Parathyroid adenoma (tissue), 2 donors: Measurements from ENCODE around the gene SLC22A15.

Source experiments
- H2AFZ ChIP-seq: fragments of 300-600 bp; sonication (generic); one replicate; pipeline ENCODE4 v1.7.0; 2017; ENCODE audit warnings: antibody characterized with exemption, mild to moderate bottlenecking
- H3K27ac ChIP-seq: fragments of 300-600 bp; sonication (generic); one replicate; pipeline ENCODE4 v1.7.0; 2017
- H3K27me3 ChIP-seq: fragments of 300-600 bp; sonication (generic); one replicate; pipeline ENCODE4 v1.7.0; 2017; ENCODE audit warnings: low read length; ENCODE audit not compliant: control insufficient read depth, insufficient read depth
- H3K36me3 ChIP-seq: fragments of 300-600 bp; sonication (generic); one replicate; pipeline ENCODE4 v1.7.0; 2017; ENCODE audit warnings: low read length; ENCODE audit not compliant: control insufficient read depth, insufficient read depth
- H3K4me1 ChIP-seq: fragments of 300-600 bp; sonication (generic); one replicate; pipeline ENCODE4 v1.7.0; 2017; ENCODE audit warnings: control low read depth
- H3K4me2 ChIP-seq: fragments of 300-600 bp; sonication (generic); one replicate; pipeline ENCODE4 v1.7.0; 2017; ENCODE audit warnings: low read length
- H3K4me3 ChIP-seq: fragments of 300-600 bp; sonication (generic); one replicate; pipeline ENCODE4 v1.7.0; 2017; ENCODE audit warnings: low read depth, low read length
- H3K79me2 ChIP-seq: fragments of 300-600 bp; sonication (generic); one replicate; pipeline ENCODE4 v1.7.0; 2017; ENCODE audit warnings: control low read depth
- H3K9ac ChIP-seq: fragments of 300-600 bp; sonication (generic); one replicate; pipeline ENCODE4 v1.7.0; 2017; ENCODE audit warnings: mild to moderate bottlenecking
- H3K9me3 ChIP-seq: fragments of 300-600 bp; sonication (generic); one replicate; pipeline ENCODE4 v1.7.0; 2017; ENCODE audit warnings: low read length; ENCODE audit not compliant: control insufficient read depth
- CTCF ChIP-seq: fragments of 300-600 bp; sonication (generic); IDR thresholded peaks from one replicate; pipeline ENCODE4 v1.7.0; 2017; ENCODE audit warnings: antibody characterized with exemption, mild to moderate bottlenecking
- donor health status: primary hyperparathyroidism.

SLC22A15 gene

DNA sequence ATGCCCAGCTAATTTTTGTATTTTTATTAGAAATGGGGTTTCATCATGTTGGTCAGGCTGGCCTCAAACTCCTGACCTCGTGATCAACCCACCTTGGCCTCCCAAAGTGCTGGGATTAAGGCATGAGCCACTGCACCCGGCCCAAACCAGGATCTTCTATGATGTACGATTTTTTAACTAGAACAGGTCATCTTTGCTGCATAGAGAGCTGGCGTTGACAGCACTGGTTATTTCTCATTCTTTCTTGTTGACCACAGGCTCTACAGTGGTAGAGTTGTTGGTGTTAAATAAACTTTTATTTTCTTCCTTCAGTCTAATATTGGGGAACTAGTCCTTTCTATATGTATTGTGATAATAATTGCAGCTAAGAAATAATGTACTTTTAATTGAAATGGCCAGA, 131.1 kb downstream of the SLC22A15 start:
- Histone ChIP-seq H3K79me2 (no peaks in the 10 kb centered on the region), H3K4me1 (no peaks in the 10 kb centered on the region), H3K4me2 (no peak overlapping the region), H3K9ac (no peak overlapping the region), H3K27ac (no peak overlapping the region), H3K27me3 (no peaks in the 10 kb centered on the region), H3K36me3 (no peaks in the 10 kb centered on the region), H3K4me3 (no peak overlapping the region), H3K9me3 (no peaks in the 10 kb centered on the region), H2AFZ (no peak overlapping the region)
- TF ChIP-seq CTCF: no peak

- no peaks in the 10 kb centered on the region for H3K27me3 ChIP-seq
- no peaks in the 10 kb centered on the region for H3K9me3 ChIP-seq
- no peak within 1 kb of the TSS for H3K9ac ChIP-seq
- no peak within 1 kb of the TSS for H3K27ac ChIP-seq
- TF ChIP-seq CTCF: no peak
- H3K79me2 ChIP-seq: no peaks in the 10 kb centered on the region
- no peaks in the 10 kb centered on the region for H3K36me3 ChIP-seq
- H3K4me3 ChIP-seq: no peak within 1 kb of the TSS
- no peaks in the 10 kb centered on the region for H3K4me1 ChIP-seq
- H2AFZ ChIP-seq: no peak within 1 kb of the TSS
- H3K4me2 ChIP-seq: no peak within 1 kb of the TSS
Measured at GRCh38 chr1:116110567-116111523, 134.5 kb downstream of the SLC22A15 start, which contains the start of gene MAB21L3. MAB21L3 (plus strand) TSS chr1:116111399; CDS start chr1:116112616, 1,217 bp downstream.

- H2AFZ ChIP-seq: no peak overlapping the region
- H3K79me2 ChIP-seq: no peaks in the 10 kb centered on the region
- H3K4me1 ChIP-seq: no peaks in the 10 kb centered on the region
- H3K9me3 ChIP-seq: no peaks in the 10 kb centered on the region
- H3K4me3 ChIP-seq: no peak overlapping the region
- H3K36me3 ChIP-seq: no peaks in the 10 kb centered on the region
- no peak overlapping the region for H3K9ac ChIP-seq
- no peak overlapping the region for H3K27ac ChIP-seq
- TF ChIP-seq CTCF: no peak
- H3K27me3 ChIP-seq: no peaks in the 10 kb centered on the region
- H3K4me2 ChIP-seq: no peak overlapping the region
Measured at GRCh38 chr1:116111524-116112021, 135.3 kb downstream of the SLC22A15 start.

- no peak for TF ChIP-seq CTCF
- Histone ChIP-seq H2AFZ (no peak overlapping the region), H3K27me3 (no peaks in the 10 kb centered on the region), H3K4me2 (no peak overlapping the region), H3K9ac (no peak overlapping the region), H3K27ac (no peak overlapping the region), H3K79me2 (no peaks in the 10 kb centered on the region), H3K4me3 (no peak overlapping the region), H3K36me3 (no peaks in the 10 kb centered on the region), H3K9me3 (no peaks in the 10 kb centered on the region), H3K4me1 (no peaks in the 10 kb centered on the region)
Measured at GRCh38 chr1:116112388-116113140, 136.3 kb downstream of the SLC22A15 start.
